GM12873 (cell line): ENCODE data around the gene JARID2.

ENCODE experiments used
- CTCF ChIP-seq: IDR thresholded peaks from 2 replicates; pipeline ENCODE4 v1.5.1; 2012; ENCODE audit warnings: low read depth, mild to moderate bottlenecking, moderate library complexity, low read length, control low read depth; ENCODE audit not compliant: insufficient read depth; ENCODE audit errors: missing control alignments

The JARID2 gene

GRCh38 chr6:15440040-15440439 is 194.2 kb downstream of the JARID2 start:
- TF ChIP-seq CTCF, result no peak

GRCh38 chr6:15441215-15441868 is 195.5 kb downstream of the JARID2 start:
- peak; percentile 83 for TF ChIP-seq CTCF

- TF ChIP-seq CTCF, result no peak
These were observed 196.1 kb downstream of the JARID2 start for GRCh38 chr6:15441981-15442380.

GRCh38 chr6:15442467-15442866 is 196.6 kb downstream of the JARID2 start:
- no peak for TF ChIP-seq CTCF

- no peak for TF ChIP-seq CTCF
These were observed 197.4 kb downstream of the JARID2 start for GRCh38 chr6:15443119-15443830.

GRCh38 chr6:15444081-15444731 is 198.3 kb downstream of the JARID2 start:
- no peak for TF ChIP-seq CTCF

- TF ChIP-seq CTCF, result peak; percentile 14
These were observed 199.0 kb downstream of the JARID2 start for GRCh38 chr6:15444881-15445280.
